WTC11 (cell line): Measurements from ENCODE around the gene KLF13. TPM values are rescaled to one million over a fixed set of nuclear protein-coding genes. Genes with fewer than 3 reads are reported as not detected.

Source experiments
- ATAC-seq: fragments of 200-7000 bp; cut with Tn5 transposase; 2 replicates; pipeline ENCODE4 v1.10.0; 2021; ENCODE audit warnings: mild to moderate bottlenecking, moderate library complexity
- CTCF ChIA-PET: fragments of 300-600 bp; sonication (Branson Sonifier 250); formaldehyde crosslinking; loops from one replicate; lab custom pipeline; 2021; ENCODE audit warnings: antibody characterized with exemption; lab: Charles Lee
- POLR2A ChIA-PET: fragments of 350-600 bp; sonication (Branson Sonifier 250); formaldehyde crosslinking; loops from one replicate; lab custom pipeline; 2021; ENCODE audit warnings: antibody characterized with exemption; lab: Charles Lee
- DNase-seq: peaks from one replicate; pipeline ENCODE4 v3.0.0; 2021; ENCODE audit warnings: low spot score
- H3K27ac Mint-ChIP-seq: 2 replicates; pipeline ENCODE4 v1.8.0; 2021; ENCODE audit warnings: mixed read lengths
- H3K27me3 Mint-ChIP-seq: 2 replicates; pipeline ENCODE4 v1.8.0; 2021; ENCODE audit warnings: low read depth, mild to moderate bottlenecking, moderate library complexity, mixed read lengths
- H3K36me3 Mint-ChIP-seq: 2 replicates; pipeline ENCODE4 v1.8.0; 2021; ENCODE audit warnings: mixed read lengths
- H3K4me1 Mint-ChIP-seq: 2 replicates; pipeline ENCODE4 v1.8.0; 2022; ENCODE audit warnings: mixed read lengths
- H3K4me3 Mint-ChIP-seq: 2 replicates; pipeline ENCODE4 v1.8.0; 2021; ENCODE audit warnings: mild to moderate bottlenecking, moderate library complexity, mixed read lengths
- H3K9me3 Mint-ChIP-seq: 2 replicates; pipeline ENCODE4 v1.8.0; 2021; ENCODE audit warnings: mixed read lengths
- HMGA2 ChIP-seq: fragments of 250-450 bp; sonication (Bioruptor Pico); IDR thresholded peaks from 2 replicates; pipeline ENCODE4 v1.4.0; 2021; ENCODE audit warnings: mild to moderate bottlenecking, moderate library complexity
- JAZF1 ChIP-seq: fragments of 250-450 bp; sonication (Bioruptor Pico); IDR thresholded peaks from 2 replicates; pipeline ENCODE4 v1.9.0; 2021; ENCODE audit warnings: moderate library complexity, mild to moderate bottlenecking, inconsistent platforms
- KAT7 ChIP-seq: sonication (generic); formaldehyde crosslinking; IDR thresholded peaks from 2 replicates; pipeline ENCODE4 v1.8.1; 2023; ENCODE audit warnings: missing genetic modification reagents, mild to moderate bottlenecking, borderline replicate concordance
- MXD4 ChIP-seq: fragments of 250-450 bp; sonication (Bioruptor Pico); IDR thresholded peaks from 2 replicates; pipeline ENCODE4 v1.8.0; 2021; ENCODE audit warnings: mild to moderate bottlenecking, moderate library complexity, borderline replicate concordance
- NFE2L1 ChIP-seq: sonication (generic); formaldehyde crosslinking; IDR thresholded peaks from 2 replicates; pipeline ENCODE4 v1.8.1; 2023; ENCODE audit warnings: missing genetic modification reagents
- NR1H2 ChIP-seq: sonication (generic); formaldehyde crosslinking; IDR thresholded peaks from 2 replicates; pipeline ENCODE4 v1.9.0; 2021; ENCODE audit warnings: mild to moderate bottlenecking, moderate library complexity, missing genetic modification reagents
- OVOL2 ChIP-seq: fragments of 250-450 bp; sonication (Bioruptor Pico); IDR thresholded peaks from 2 replicates; pipeline ENCODE4 v1.9.0; 2021; ENCODE audit warnings: mild to moderate bottlenecking, borderline replicate concordance
- RORB ChIP-seq: fragments of 250-450 bp; sonication (Bioruptor Pico); IDR thresholded peaks from 2 replicates; pipeline ENCODE4 v1.9.0; 2021; ENCODE audit warnings: mild to moderate bottlenecking
- TCF7 ChIP-seq: sonication (generic); formaldehyde crosslinking; IDR thresholded peaks from 2 replicates; pipeline ENCODE4 v1.8.0; 2022; ENCODE audit warnings: mild to moderate bottlenecking, low read depth, missing genetic modification reagents, moderate library complexity
- TEAD4 ChIP-seq: sonication (generic); formaldehyde crosslinking; IDR thresholded peaks from 2 replicates; pipeline ENCODE4 v1.8.0; 2022; ENCODE audit warnings: mild to moderate bottlenecking, missing genetic modification reagents
- ZNF317 ChIP-seq: sonication (generic); formaldehyde crosslinking; IDR thresholded peaks from 2 replicates; pipeline ENCODE4 v1.8.1; 2023; ENCODE audit warnings: low read depth, mild to moderate bottlenecking, moderate library complexity, missing genetic modification reagents, borderline replicate concordance
- total RNA-seq: library from RNA; stranded (reverse); gene quantifications from 3 replicates; pipeline ENCODE4 v1.2.3, GENCODE V29; 2021
- TF ChIP-seq, protein P1 (sequence below): sonication (generic); formaldehyde crosslinking; IDR thresholded peaks from 2 replicates; pipeline ENCODE4 v1.8.0; 2022; ENCODE audit warnings: mild to moderate bottlenecking, missing genetic modification reagents
- TF ChIP-seq, protein P2 (sequence below): sonication (generic); formaldehyde crosslinking; IDR thresholded peaks from 2 replicates; pipeline ENCODE4 v1.8.0; 2022; ENCODE audit warnings: mild to moderate bottlenecking, missing genetic modification reagents
- TF ChIP-seq, protein P3 (sequence below): fragments of 200-600 bp; IDR thresholded peaks from 2 replicates; pipeline ENCODE4 v1.8.0; 2022; ENCODE audit warnings: antibody characterized with exemption
- TF ChIP-seq, protein P4 (sequence below): fragments of 250-450 bp; sonication (Bioruptor Pico); IDR thresholded peaks from 2 replicates; pipeline ENCODE4 v1.9.0; 2021; ENCODE audit warnings: mild to moderate bottlenecking
- TF ChIP-seq, protein P5 (sequence below): sonication (generic); formaldehyde crosslinking; IDR thresholded peaks from 2 replicates; pipeline ENCODE4 v1.8.1; 2022; ENCODE audit warnings: low read depth, missing genetic modification reagents, borderline replicate concordance
- TF ChIP-seq, protein P6 (sequence below): fragments of 250-450 bp; sonication (Bioruptor Pico); IDR thresholded peaks from 2 replicates; pipeline ENCODE4 v1.9.0; 2021; ENCODE audit warnings: mild to moderate bottlenecking, borderline replicate concordance

The KLF13 gene
- total RNA-seq, 1 experiment from 2014 or later, result 38.1 TPM

DNA sequence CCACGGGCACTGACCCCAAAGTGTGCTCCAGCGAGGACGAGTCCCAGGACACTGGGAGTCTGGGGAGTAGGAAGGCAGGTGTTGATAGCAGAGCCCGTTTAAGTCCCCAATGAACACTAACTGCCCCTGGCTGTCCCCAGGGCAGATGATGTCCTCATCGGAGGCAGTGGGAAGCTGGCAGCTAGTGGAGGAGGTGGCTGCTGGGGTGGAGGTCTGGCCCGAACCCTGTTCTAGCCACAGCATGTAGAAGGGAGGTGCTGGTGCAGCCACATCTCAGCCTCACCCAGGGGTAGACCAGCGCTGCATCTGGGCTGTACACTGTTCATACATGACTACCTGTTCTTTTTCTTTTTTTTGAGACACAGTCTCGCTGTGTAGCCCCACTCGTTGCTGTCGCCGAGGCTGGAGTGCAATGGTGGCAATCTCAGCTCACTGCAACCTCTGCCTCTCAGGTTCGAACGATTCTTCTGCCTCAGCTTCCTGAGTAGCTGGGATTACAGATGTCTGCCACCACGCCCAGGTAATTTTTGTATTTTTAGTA, 51.8 kb downstream of the KLF13 start (continued):
- TF ChIP-seq KAT7 (CRISPR knock-in tag) (no peak), MXD4 (CRISPR knock-in tag) (no peak)

DNA sequence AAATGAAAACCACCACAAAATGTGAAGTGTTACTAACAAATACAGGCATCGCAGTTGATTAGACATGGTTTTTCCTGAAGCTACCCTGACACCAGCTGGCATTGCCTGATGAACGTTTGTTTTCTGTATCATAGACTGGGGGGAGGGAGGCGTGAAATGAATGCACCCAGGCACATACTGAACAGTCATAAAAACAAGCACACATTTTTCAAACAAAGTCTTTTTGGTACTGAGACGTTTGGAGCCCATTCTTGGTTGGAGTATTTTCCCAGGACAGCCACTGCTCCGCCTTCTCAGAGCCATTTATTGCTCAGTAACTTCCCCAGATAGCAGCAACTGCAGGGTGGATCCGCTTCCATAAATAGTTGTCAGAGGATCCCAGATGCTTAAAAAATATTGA, 52.4 kb downstream of the KLF13 start:
- TF ChIP-seq NR1H2 (CRISPR knock-in tag), result no peak
- TF ChIP-seq, protein P1, sequence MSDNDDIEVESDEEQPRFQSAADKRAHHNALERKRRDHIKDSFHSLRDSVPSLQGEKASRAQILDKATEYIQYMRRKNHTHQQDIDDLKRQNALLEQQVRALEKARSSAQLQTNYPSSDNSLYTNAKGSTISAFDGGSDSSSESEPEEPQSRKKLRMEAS (CRISPR knock-in tag), result no peak
- peaks cover 13% of the 10 kb centered on the region for H3K36me3 Mint-ChIP-seq
- POLR2A ChIA-PET, result no interaction called here
- DNase-seq (no peak), ATAC-seq (no peak)
- peaks cover 7% of the 10 kb centered on the region for H3K9me3 Mint-ChIP-seq
- H3K4me3 Mint-ChIP-seq, result no peak overlapping the region
- peak overlapping the region; percentile 19; the same call in 1 of the 2 replicates for H3K27ac Mint-ChIP-seq
- H3K4me1 Mint-ChIP-seq, result peaks cover 32% of the 10 kb centered on the region
- CTCF ChIA-PET, result no interaction called here
- no peaks in the 10 kb centered on the region for H3K27me3 Mint-ChIP-seq

DNA sequence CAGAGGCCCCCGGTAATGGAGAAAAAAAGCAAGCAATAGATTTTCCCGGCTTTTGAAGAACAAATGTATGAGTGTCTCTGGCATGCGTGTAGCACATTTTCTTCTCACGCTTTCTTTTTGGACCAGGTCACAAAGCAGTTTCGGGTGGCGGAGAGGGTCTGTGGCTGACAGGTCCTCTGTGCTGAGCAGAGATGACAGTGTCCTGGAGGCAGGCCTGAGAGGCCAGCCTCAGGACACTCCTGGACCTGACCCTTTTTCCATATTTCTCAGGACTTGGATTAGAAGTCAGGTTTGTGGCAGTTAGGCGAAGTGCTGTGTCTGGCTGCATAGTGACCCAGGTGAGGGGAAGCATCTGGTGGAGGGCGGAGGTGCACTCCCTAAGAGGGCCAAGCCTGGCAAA, 52.9 kb downstream of the KLF13 start:
- H3K36me3 Mint-ChIP-seq, result peaks cover 13% of the 10 kb centered on the region
- no peak for DNase-seq
- H3K9me3 Mint-ChIP-seq, result peaks cover 7% of the 10 kb centered on the region
- no peak for ATAC-seq
- no peak overlapping the region for H3K27ac Mint-ChIP-seq
- H3K4me3 Mint-ChIP-seq, result no peak overlapping the region
- H3K27me3 Mint-ChIP-seq, result no peaks in the 10 kb centered on the region
- POLR2A ChIA-PET, result no interaction called here
- peaks cover 27% of the 10 kb centered on the region for H3K4me1 Mint-ChIP-seq
- CTCF ChIA-PET, result no interaction called here
- TF ChIP-seq, protein P2, sequence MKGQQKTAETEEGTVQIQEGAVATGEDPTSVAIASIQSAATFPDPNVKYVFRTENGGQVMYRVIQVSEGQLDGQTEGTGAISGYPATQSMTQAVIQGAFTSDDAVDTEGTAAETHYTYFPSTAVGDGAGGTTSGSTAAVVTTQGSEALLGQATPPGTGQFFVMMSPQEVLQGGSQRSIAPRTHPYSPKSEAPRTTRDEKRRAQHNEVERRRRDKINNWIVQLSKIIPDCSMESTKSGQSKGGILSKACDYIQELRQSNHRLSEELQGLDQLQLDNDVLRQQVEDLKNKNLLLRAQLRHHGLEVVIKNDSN (CRISPR knock-in tag), result no peak
- TF ChIP-seq HMGA2 (CRISPR knock-in tag), result no peak
- TF ChIP-seq ZNF317, result no peak
- no peak for TF ChIP-seq RORB (CRISPR knock-in tag)
- no peak for TF ChIP-seq TEAD4
- TF ChIP-seq OVOL2, result no peak
- TF ChIP-seq, protein P3, sequence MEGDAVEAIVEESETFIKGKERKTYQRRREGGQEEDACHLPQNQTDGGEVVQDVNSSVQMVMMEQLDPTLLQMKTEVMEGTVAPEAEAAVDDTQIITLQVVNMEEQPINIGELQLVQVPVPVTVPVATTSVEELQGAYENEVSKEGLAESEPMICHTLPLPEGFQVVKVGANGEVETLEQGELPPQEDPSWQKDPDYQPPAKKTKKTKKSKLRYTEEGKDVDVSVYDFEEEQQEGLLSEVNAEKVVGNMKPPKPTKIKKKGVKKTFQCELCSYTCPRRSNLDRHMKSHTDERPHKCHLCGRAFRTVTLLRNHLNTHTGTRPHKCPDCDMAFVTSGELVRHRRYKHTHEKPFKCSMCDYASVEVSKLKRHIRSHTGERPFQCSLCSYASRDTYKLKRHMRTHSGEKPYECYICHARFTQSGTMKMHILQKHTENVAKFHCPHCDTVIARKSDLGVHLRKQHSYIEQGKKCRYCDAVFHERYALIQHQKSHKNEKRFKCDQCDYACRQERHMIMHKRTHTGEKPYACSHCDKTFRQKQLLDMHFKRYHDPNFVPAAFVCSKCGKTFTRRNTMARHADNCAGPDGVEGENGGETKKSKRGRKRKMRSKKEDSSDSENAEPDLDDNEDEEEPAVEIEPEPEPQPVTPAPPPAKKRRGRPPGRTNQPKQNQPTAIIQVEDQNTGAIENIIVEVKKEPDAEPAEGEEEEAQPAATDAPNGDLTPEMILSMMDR, result no peak
- TF ChIP-seq NFE2L1 (CRISPR knock-in tag), result no peak
- TF ChIP-seq, protein P4, sequence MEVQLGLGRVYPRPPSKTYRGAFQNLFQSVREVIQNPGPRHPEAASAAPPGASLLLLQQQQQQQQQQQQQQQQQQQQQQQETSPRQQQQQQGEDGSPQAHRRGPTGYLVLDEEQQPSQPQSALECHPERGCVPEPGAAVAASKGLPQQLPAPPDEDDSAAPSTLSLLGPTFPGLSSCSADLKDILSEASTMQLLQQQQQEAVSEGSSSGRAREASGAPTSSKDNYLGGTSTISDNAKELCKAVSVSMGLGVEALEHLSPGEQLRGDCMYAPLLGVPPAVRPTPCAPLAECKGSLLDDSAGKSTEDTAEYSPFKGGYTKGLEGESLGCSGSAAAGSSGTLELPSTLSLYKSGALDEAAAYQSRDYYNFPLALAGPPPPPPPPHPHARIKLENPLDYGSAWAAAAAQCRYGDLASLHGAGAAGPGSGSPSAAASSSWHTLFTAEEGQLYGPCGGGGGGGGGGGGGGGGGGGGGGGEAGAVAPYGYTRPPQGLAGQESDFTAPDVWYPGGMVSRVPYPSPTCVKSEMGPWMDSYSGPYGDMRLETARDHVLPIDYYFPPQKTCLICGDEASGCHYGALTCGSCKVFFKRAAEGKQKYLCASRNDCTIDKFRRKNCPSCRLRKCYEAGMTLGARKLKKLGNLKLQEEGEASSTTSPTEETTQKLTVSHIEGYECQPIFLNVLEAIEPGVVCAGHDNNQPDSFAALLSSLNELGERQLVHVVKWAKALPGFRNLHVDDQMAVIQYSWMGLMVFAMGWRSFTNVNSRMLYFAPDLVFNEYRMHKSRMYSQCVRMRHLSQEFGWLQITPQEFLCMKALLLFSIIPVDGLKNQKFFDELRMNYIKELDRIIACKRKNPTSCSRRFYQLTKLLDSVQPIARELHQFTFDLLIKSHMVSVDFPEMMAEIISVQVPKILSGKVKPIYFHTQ (CRISPR knock-in tag), result no peak
- no peak for TF ChIP-seq TCF7
- TF ChIP-seq, protein P5, sequence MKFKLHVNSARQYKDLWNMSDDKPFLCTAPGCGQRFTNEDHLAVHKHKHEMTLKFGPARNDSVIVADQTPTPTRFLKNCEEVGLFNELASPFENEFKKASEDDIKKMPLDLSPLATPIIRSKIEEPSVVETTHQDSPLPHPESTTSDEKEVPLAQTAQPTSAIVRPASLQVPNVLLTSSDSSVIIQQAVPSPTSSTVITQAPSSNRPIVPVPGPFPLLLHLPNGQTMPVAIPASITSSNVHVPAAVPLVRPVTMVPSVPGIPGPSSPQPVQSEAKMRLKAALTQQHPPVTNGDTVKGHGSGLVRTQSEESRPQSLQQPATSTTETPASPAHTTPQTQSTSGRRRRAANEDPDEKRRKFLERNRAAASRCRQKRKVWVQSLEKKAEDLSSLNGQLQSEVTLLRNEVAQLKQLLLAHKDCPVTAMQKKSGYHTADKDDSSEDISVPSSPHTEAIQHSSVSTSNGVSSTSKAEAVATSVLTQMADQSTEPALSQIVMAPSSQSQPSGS (CRISPR knock-in tag), result no peak
- TF ChIP-seq, protein P6, sequence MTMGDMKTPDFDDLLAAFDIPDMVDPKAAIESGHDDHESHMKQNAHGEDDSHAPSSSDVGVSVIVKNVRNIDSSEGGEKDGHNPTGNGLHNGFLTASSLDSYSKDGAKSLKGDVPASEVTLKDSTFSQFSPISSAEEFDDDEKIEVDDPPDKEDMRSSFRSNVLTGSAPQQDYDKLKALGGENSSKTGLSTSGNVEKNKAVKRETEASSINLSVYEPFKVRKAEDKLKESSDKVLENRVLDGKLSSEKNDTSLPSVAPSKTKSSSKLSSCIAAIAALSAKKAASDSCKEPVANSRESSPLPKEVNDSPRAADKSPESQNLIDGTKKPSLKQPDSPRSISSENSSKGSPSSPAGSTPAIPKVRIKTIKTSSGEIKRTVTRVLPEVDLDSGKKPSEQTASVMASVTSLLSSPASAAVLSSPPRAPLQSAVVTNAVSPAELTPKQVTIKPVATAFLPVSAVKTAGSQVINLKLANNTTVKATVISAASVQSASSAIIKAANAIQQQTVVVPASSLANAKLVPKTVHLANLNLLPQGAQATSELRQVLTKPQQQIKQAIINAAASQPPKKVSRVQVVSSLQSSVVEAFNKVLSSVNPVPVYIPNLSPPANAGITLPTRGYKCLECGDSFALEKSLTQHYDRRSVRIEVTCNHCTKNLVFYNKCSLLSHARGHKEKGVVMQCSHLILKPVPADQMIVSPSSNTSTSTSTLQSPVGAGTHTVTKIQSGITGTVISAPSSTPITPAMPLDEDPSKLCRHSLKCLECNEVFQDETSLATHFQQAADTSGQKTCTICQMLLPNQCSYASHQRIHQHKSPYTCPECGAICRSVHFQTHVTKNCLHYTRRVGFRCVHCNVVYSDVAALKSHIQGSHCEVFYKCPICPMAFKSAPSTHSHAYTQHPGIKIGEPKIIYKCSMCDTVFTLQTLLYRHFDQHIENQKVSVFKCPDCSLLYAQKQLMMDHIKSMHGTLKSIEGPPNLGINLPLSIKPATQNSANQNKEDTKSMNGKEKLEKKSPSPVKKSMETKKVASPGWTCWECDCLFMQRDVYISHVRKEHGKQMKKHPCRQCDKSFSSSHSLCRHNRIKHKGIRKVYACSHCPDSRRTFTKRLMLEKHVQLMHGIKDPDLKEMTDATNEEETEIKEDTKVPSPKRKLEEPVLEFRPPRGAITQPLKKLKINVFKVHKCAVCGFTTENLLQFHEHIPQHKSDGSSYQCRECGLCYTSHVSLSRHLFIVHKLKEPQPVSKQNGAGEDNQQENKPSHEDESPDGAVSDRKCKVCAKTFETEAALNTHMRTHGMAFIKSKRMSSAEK, result no peak
- TF ChIP-seq JAZF1 (CRISPR knock-in tag), result no peak
- TF ChIP-seq NR1H2 (CRISPR knock-in tag), result no peak
